Breast epithelium (tissue), 3 donors: ENCODE measurements around the gene ZNF423.
"Not testable (repeated sequence)": the region's sequence is repeated elsewhere in the genome, so short reads cannot be mapped to it uniquely, and the experiment has no call there.

Experiments used
- CTCF ChIP-seq, 3 donors: fragments of 450-650 bp; IDR thresholded peaks; one replicate each; pipeline ENCODE4 v1.5.1; 2016 to 2017; ENCODE audit warnings: antibody characterized with exemption in 3 of 3, mild to moderate bottlenecking in 3 of 3, moderate library complexity in 3 of 3
- POLR2A ChIP-seq: fragments of 450-650 bp; IDR thresholded peaks from one replicate; pipeline ENCODE4 v1.6.1; 2016; ENCODE audit warnings: antibody characterized with exemption, mild to moderate bottlenecking, moderate library complexity
- POLR2AphosphoS5 ChIP-seq, 3 donors: sonication (generic); formaldehyde crosslinking; IDR thresholded peaks; one replicate each; pipeline ENCODE4 v1.6.1; 2017; ENCODE audit warnings: antibody characterized with exemption in 3 of 3

- TF ChIP-seq POLR2A; CTCF (IDR thresholded peaks at IDR 0.05); POLR2AphosphoS5 (IDR thresholded peaks at IDR 0.05): not testable (repeated sequence)
These were observed 15.9 kb upstream of the ZNF423 start for GRCh38 chr16:49871824-49872223.
